Measurements from ENCODE around the gene NRL.
"Not testable (repeated sequence)": the region's sequence is repeated elsewhere in the genome, so short reads cannot be mapped to it uniquely, and the experiment has no call there.

The NRL gene

DNA sequence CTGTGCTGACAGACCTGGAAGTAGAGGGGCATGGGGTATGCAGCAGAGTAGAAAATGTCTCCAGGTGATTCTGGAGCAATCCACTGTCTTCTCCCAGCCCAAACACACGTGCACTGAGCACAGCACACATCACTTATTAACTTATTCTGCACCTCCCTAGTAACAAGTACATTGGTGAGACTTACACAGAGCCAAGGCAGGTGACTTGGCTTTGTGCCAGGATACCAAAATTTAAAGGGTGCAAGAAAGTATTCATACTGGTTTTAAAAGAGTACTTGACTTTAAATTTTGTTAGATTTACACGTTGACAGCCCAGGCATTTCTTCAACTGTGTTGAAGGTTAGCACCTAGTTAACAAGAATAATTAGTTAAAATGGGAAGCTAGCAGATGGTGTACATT is 74.1 kb downstream of the NRL start:
- DNase-seq = no peak

GRCh38 chr14:24038686-24039085 is 76.1 kb downstream of the NRL start:
- DNase-seq = no peak

GRCh38 chr14:24037658-24038037 is 77.1 kb downstream of the NRL start:
- DNase-seq = no peak

GRCh38 chr14:24036963-24037657 is 77.6 kb downstream of the NRL start:
- not testable (repeated sequence) for DNase-seq

GRCh38 chr14:24036169-24036962 is 78.4 kb downstream of the NRL start:
- peak; percentile 55 for DNase-seq

DNA sequence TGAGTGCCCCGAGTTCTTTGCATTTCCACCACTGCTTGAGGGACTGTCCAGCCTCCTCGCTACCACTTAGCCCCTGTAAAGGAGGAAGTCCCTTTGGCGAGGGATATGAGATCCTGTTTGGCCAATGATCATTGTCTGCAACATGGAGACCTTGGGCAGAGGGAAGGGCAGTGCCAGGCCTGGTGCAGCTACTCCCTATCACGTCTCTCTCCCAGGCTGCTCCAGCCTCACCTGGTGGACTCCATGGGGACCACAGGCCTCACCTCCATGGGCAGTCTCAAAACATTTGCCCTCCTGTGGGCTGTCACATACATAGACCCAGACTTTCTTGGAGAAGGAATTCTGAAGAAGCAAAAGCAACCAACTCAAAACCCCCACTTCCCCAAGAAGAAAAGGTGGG is 79.0 kb downstream of the NRL start:
- not testable (repeated sequence) for DNase-seq

GRCh38 chr14:24032727-24033418 is 81.9 kb downstream of the NRL start:
- DNase-seq = no peak

GRCh38 chr14:24031331-24031730 is 83.4 kb downstream of the NRL start:
- not testable (repeated sequence) for DNase-seq

- DNase-seq = not testable (repeated sequence)
Observed at GRCh38 chr14:24029687-24030086, 85.1 kb downstream of the NRL start.
